ENCODE results near the gene ACSF3.

Gene ACSF3

DNA sequence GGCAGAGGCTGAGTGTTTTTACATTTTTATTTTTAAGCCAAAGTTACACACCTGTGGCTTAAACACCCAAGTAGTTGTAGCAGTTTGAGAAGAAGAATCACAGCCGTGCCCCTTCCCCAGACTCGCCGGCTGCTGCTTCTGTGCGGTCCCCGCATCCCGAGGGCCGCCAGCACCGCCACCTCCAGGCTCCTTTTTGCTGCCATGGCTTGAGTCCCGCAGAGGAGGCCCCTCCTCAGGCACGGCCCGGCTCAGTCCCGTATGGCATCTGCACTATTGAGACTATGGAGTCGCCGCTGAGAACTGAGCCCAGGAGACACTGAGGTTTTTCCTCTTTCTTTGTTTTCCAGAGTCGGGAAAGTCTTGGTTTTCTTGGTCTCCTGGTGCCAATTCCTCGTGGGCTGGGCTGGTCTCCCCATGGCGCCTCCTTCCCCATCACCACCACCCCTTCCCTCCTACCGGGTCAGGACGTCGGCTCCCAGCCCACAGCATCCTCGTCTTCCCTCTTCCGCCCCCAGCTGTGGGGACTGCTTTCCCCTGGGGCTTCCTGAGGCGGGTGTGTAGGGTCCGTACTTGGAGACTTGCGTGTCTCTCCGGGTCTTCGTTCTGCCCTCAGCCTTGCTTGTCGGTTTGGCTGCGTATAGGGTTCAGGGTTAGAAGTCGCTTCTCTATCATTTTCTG is 45.3 kb downstream of the ACSF3 start:
- TF ChIP-seq, protein P1, sequence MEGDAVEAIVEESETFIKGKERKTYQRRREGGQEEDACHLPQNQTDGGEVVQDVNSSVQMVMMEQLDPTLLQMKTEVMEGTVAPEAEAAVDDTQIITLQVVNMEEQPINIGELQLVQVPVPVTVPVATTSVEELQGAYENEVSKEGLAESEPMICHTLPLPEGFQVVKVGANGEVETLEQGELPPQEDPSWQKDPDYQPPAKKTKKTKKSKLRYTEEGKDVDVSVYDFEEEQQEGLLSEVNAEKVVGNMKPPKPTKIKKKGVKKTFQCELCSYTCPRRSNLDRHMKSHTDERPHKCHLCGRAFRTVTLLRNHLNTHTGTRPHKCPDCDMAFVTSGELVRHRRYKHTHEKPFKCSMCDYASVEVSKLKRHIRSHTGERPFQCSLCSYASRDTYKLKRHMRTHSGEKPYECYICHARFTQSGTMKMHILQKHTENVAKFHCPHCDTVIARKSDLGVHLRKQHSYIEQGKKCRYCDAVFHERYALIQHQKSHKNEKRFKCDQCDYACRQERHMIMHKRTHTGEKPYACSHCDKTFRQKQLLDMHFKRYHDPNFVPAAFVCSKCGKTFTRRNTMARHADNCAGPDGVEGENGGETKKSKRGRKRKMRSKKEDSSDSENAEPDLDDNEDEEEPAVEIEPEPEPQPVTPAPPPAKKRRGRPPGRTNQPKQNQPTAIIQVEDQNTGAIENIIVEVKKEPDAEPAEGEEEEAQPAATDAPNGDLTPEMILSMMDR (IDR thresholded peaks at IDR 0.05; ENCODE audit: low read depth, low read length) = no peak
- H3K36me3 ChIP-seq = peaks cover 11% of the 10 kb centered on the region
- H3K27me3 ChIP-seq = no peaks in the 10 kb centered on the region
- no peaks in the 10 kb centered on the region for H3K4me1 ChIP-seq
- DNase-seq = no peak
- no peak overlapping the region for H3K4me3 ChIP-seq (ENCODE audit: low read depth, low read length)
- no peaks in the 10 kb centered on the region for H3K9me3 ChIP-seq

DNA sequence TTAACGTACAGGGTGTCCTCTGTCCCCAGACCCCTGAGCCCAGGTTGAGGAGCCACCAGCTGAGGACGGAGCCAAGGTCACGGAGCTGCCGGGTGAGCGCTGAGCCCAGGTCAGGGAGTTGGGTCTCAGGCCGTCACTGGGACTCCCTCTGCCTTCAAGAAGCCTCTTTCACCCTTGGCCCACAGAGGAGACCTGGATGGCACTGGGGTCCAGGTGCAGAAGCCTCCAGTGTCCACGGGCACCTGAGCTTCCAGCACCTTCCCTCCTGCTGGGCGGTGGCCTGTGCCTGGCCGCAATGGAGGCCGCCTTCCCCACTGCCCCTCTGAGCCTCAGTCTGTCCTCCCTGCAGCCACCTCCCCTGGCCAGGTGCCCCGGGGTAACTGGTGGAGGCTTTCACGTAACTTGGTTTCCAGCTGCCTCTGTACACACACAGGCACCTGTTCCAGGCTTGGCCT is 46.3 kb downstream of the ACSF3 start:
- H3K36me3 ChIP-seq = peaks cover 11% of the 10 kb centered on the region

DNA sequence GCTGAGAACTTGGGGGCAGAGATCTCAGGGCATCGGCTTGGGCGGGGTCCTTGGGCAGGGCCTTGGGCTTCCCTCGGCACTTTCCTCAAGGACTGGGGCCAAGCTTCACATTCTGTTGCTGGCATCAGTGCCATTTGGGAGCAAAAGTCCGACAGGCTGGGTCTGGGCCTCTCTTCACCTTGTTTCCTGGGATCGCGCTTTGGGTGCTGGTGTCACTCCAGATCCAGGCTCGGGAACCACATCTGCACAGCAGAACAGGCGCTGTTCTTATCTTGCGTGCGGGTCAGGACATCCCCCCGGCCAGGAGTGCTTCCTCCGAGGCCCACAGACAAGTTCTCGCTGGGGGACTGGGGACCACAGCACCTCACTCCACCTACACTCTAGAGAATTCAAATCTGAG is 46.7 kb downstream of the ACSF3 start:
- TF ChIP-seq, protein P1 (IDR thresholded peaks at IDR 0.05; ENCODE audit: low read depth, low read length) = no peak
- no peak for DNase-seq
- Histone ChIP-seq H3K27me3 (no peaks in the 10 kb centered on the region), H3K4me3 (ENCODE audit: low read depth, low read length) (no peak overlapping the region), H3K9me3 (no peaks in the 10 kb centered on the region), H3K36me3 (peaks cover 13% of the 10 kb centered on the region), H3K4me1 (no peaks in the 10 kb centered on the region)

More for the DNA sequence above, 46.3 kb downstream of the ACSF3 start:
- H3K9me3 ChIP-seq = no peaks in the 10 kb centered on the region
- no peak for DNase-seq
- H3K27me3 ChIP-seq = no peaks in the 10 kb centered on the region
- H3K4me3 ChIP-seq (ENCODE audit: low read depth, low read length) = no peak overlapping the region
- H3K4me1 ChIP-seq = no peaks in the 10 kb centered on the region
- TF ChIP-seq, protein P1 (IDR thresholded peaks at IDR 0.05; ENCODE audit: low read depth, low read length) = no peak

DNA sequence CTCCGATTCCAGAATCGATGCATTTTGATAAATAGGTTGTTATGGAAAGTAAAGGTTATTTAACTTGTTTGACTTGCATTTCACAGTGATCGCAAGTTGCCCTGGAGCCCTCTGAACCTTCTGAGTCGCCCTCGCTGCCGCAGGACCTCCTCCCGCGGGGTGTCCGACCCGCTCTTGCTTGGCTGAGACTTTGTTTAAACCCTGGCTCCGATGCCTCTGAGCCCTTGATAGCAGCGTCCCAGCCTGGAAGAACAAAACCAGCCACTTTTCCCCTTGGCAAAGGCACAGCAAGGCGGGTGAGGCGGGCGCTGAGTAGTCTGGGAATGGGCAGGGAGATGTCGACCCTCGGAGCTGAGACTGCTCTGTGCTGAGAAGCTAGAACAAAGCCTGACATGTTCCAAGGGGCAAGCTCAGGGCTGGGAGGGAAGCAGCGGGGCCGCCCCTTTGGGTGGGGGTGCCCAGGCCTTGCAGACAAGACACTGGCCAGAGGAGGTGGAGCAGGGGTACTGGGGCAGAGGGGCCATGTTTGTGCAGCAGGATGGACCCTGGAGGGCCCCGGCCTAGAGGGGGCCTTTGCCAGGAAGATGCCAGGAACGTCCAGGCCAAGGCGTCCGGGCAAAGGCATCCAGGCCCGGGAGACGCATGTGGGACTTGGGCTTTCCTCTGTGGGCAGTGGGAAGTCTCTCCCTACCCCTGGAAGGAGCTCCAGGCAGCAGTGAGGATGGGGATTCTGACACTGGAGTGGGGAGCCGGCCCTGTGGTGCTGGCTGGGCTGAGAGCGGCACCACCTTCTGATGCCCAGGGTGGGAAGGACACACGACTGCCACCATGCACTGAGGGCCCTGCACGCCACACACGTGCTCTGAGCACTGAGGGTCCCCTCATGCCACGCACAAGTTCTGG is 47.6 kb downstream of the ACSF3 start:
- Histone ChIP-seq H3K9me3 (no peaks in the 10 kb centered on the region), H3K4me3 (ENCODE audit: low read depth, low read length) (no peak overlapping the region), H3K4me1 (no peaks in the 10 kb centered on the region), H3K36me3 (peaks cover 18% of the 10 kb centered on the region), H3K27me3 (no peaks in the 10 kb centered on the region)
- TF ChIP-seq, protein P1 (IDR thresholded peaks at IDR 0.05; ENCODE audit: low read depth, low read length) = no peak
- DNase-seq = no peak

DNA sequence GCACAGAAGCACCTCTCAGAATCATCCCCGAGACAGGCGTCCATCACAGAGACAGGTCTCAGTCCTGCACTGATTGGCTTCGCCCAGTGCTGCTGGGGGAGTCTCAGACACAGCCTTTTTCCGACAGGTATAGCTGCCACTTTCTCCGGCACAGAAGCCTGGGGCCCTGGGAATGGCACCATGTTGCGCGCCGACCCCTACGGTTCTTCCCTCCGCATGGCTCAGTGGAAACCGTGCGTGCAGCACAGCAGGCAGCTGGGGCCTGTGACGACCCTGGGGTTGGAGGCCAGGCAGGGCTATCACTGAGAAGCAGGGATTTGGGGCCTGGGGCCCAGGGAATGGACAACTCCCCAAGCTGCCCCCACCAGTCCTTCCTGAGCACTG is 48.2 kb downstream of the ACSF3 start:
- H3K36me3 ChIP-seq = peaks cover 24% of the 10 kb centered on the region
- H3K4me1 ChIP-seq = no peaks in the 10 kb centered on the region
- TF ChIP-seq, protein P1 (IDR thresholded peaks at IDR 0.05; ENCODE audit: low read depth, low read length) = no peak
- H3K4me3 ChIP-seq (ENCODE audit: low read depth, low read length) = no peak overlapping the region
- no peaks in the 10 kb centered on the region for H3K27me3 ChIP-seq
- H3K9me3 ChIP-seq = no peaks in the 10 kb centered on the region
- no peak for DNase-seq

Measured in BE2C (cell line).